ENCODE results near the gene AGFG1.
"Not testable (repeated sequence)": the region's sequence is repeated elsewhere in the genome, so short reads cannot be mapped to it uniquely, and the experiment has no call there.

Gene AGFG1

GRCh38 chr2:227509824-227510619 lies 38.1 kb downstream of the AGFG1 start:
- DNase-seq (ENCODE audit: low spot score) = no peak
- no peak for TF ChIP-seq CTCF (IDR thresholded peaks at IDR 0.05; ENCODE audit: extremely low read depth, missing control alignments)

- no peak for DNase-seq (ENCODE audit: low spot score)
- TF ChIP-seq CTCF (IDR thresholded peaks at IDR 0.05; ENCODE audit: extremely low read depth, missing control alignments) = no peak
Measured at GRCh38 chr2:227510620-227510958, 38.6 kb downstream of the AGFG1 start.

- no peak for TF ChIP-seq CTCF (IDR thresholded peaks at IDR 0.05; ENCODE audit: extremely low read depth, missing control alignments)
- DNase-seq (ENCODE audit: low spot score) = no peak
Measured at GRCh38 chr2:227511239-227511930, 39.4 kb downstream of the AGFG1 start.

DNA sequence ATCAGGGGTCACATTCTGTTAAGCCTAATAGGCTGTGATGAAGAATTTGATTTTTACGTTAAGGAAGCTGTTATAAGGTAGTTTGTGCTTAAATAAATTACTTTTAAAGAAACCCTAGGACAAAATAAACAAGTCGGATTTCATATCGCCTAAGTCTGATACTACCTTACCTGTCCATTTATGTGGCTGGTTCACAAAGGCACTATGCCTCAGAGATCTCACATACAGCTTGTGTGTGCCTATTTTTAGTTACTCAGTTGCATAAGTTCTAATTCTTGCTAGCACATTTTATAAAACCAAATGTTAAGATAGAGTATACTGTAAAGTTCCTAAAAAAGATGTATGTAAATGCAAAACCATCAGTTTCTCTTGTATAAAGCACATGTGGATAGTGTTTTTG lies 40.0 kb downstream of the AGFG1 start:
- TF ChIP-seq CTCF (IDR thresholded peaks at IDR 0.05; ENCODE audit: extremely low read depth, missing control alignments) = no peak
- no peak for DNase-seq (ENCODE audit: low spot score)

DNA sequence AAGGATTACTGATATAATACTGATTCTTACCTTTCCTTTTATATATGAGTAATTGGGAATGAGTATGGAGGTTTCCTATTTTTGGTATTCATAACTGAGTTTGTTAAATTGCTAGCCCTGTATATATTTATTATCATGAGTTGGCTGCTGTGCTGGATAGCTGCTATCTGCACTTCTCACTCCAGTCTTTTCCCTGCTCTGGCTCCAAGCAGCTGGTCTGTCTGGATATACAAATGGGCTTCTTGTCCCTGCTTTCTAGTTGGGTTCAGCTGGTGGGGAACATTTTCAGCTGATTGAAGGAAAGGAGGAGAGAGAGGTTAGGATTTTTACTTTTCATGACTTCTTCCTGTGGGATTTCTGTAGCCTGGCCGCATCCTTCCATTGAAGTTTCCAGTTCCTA lies 41.2 kb downstream of the AGFG1 start:
- no peak for TF ChIP-seq CTCF (IDR thresholded peaks at IDR 0.05; ENCODE audit: extremely low read depth, missing control alignments)
- no peak for DNase-seq (ENCODE audit: low spot score)

GRCh38 chr2:227515742-227516141 lies 43.8 kb downstream of the AGFG1 start:
- TF ChIP-seq CTCF (IDR thresholded peaks at IDR 0.05; ENCODE audit: extremely low read depth, missing control alignments) = no peak
- no peak for DNase-seq (ENCODE audit: low spot score)

DNA sequence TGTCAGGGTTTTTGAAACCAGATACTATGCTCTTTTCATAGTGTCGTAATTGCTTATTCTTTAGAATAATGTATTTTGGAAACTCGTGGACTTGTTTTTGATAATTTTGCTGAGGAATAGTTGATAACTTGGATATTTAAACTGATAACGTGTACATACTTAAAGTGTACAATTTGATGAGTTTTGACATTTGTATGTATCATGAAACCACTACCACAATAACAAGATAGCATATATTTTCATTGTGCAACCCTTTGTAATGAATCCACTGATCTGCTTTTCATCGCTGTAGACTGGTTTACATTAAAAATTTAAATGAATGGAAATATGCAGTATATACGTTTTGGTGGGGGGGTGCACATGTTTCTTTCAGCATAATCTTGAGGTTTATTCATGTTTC lies 45.8 kb downstream of the AGFG1 start:
- TF ChIP-seq CTCF (IDR thresholded peaks at IDR 0.05; ENCODE audit: extremely low read depth, missing control alignments) = no peak
- DNase-seq (ENCODE audit: low spot score) = no peak

- not testable (repeated sequence) for DNase-seq (ENCODE audit: low spot score)
Measured at GRCh38 chr2:227518278-227518865, 46.4 kb downstream of the AGFG1 start.

DNA sequence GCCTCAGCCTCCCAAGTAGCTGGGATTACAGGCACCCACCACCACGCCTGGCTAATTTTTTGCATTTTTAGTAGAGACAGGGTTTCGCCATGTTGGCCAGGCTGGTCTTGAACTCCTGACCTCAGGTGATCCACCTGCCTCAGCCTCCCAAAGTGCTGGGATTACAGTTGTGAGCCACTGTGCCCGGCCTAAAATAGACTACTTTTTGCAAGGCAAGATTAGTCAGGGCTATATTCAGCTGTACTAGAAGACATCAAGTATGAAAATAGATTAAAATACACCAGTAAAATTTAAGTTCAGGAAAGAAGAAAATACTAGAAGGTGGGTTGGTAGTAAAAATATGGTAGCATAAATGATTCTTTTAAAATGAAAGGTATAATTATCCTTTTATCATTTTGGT lies 49.2 kb downstream of the AGFG1 start:
- not testable (repeated sequence) for DNase-seq (ENCODE audit: low spot score)
